ENCODE data around the gene EYS. TPM values are rescaled to one million over a fixed set of nuclear protein-coding genes. Genes with fewer than 3 reads are reported as not detected.

Gene EYS
- total and polyA plus RNA-seq, 2 of the 8 experiments (the other 6 are each of a cell fraction or from before 2014, with no cell fraction given): 0.05 to 0.13 TPM

- no peak for TF ChIP-seq ATF3 (IDR thresholded peaks at IDR 0.05; ENCODE audit: insufficient read depth, low read depth, low read length)
Measured at GRCh38 chr6:63864061-63864460, 1843.0 kb downstream of the EYS start (continued).

All from H1 (cell line).